Thoracic aorta (tissue), 2 donors: Measurements from ENCODE around the gene ANO10. TPM values are rescaled to one million over a fixed set of nuclear protein-coding genes. Genes with fewer than 3 reads are reported as not detected.

Experiments used
- ATAC-seq: fragments of 150-250 bp; one replicate; pipeline ENCODE4 v1.8.0; 2017; ENCODE audit warnings: low read depth; ENCODE audit not compliant: insufficient number of reproducible peaks, low FRiP score
- DNase-seq: peaks from one replicate; pipeline ENCODE4 v3.0.0-alpha.2; 2020; ENCODE audit warnings: low spot score
- H3K27ac ChIP-seq, 2 donors: fragments of 200-600 bp; sonication (generic); 1 replicate in 1 of 2; 2 replicates in 1 of 2; pipeline ENCODE4 v1.5.1; 2016; ENCODE audit warnings: mild to moderate bottlenecking in 2 of 2, moderate library complexity in 2 of 2
- H3K27me3 ChIP-seq: fragments of 200-600 bp; sonication (generic); replicated peaks from 2 replicates; pipeline ENCODE4 v1.6.0; 2016; ENCODE audit warnings: mild to moderate bottlenecking; ENCODE audit not compliant: insufficient read depth
- H3K36me3 ChIP-seq: fragments of 200-600 bp; sonication (generic); one replicate; pipeline ENCODE4 v1.5.1; 2016
- H3K4me1 ChIP-seq, 2 donors: fragments of 200-600 bp; sonication (generic); 1 replicate in 1 of 2; 2 replicates in 1 of 2; pipeline versions ENCODE4 v1.5.1 to v1.6.0; 2016; ENCODE audit warnings: low read depth in 2 of 2, mild to moderate bottlenecking in 1 of 2; ENCODE audit not compliant: control insufficient read depth in 1 of 2
- H3K4me3 ChIP-seq: fragments of 200-600 bp; sonication (generic); 2 replicates; pipeline ENCODE4 v1.5.1; 2016; ENCODE audit warnings: mild to moderate bottlenecking
- H3K9me3 ChIP-seq: fragments of 200-600 bp; sonication (generic); 2 replicates; pipeline ENCODE4 v1.5.1; 2016
- total RNA-seq, 2 donors: library from RNA; depleted of rRNA; stranded (reverse); fragments of >200 nt; gene quantifications; one replicate each; pipeline versions ENCODE4 v1.1.0 to v1.2.3, GENCODE V29; 2016
- TF ChIP-seq, protein P1 (sequence below): fragments of 200-600 bp; sonication (generic); IDR thresholded peaks from one replicate; pipeline ENCODE4 v1.5.1; 2019; ENCODE audit warnings: antibody characterized with exemption

Gene ANO10
- total RNA-seq, 2 donors from 2014 or later = 22.4 to 23.2 TPM

DNA sequence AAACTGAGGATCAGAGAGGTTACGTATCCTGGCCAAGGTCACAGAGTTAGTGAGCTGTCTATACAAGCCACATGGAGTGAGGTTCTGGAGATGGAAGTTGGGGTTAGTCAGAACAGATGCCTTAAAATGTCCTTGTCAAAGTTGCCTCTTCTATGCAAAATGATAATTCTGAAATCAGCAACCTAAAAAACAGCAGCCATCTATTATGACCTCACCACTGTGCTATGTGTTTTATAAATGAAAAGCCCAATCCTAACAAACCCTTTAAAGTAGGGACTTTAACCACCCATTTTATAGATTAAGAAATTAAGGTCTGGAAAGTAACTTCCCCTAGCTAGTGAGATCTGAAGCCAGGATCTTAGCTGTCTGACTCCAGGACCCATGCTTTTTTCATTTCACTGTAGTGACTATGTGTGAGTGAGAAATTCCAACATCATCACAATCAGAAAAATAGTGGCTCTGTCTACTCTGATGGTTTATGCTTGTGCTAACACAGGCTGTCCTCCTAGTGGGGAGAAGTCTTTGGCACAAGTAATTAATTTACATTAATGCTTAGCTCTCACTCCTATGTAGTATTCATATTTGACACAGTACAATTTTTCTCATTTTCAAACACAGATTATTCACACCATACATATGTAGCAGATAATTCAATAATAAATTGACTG is 143.6 kb downstream of the ANO10 start:
- Histone ChIP-seq H3K4me1 (no peaks in the 10 kb centered on the region), H3K9me3 (no peaks in the 10 kb centered on the region), H3K27ac (no peak overlapping the region), H3K4me3 (no peak overlapping the region), H3K27me3 (no peaks in the 10 kb centered on the region), H3K36me3 (no peaks in the 10 kb centered on the region)
- TF ChIP-seq, protein P1, sequence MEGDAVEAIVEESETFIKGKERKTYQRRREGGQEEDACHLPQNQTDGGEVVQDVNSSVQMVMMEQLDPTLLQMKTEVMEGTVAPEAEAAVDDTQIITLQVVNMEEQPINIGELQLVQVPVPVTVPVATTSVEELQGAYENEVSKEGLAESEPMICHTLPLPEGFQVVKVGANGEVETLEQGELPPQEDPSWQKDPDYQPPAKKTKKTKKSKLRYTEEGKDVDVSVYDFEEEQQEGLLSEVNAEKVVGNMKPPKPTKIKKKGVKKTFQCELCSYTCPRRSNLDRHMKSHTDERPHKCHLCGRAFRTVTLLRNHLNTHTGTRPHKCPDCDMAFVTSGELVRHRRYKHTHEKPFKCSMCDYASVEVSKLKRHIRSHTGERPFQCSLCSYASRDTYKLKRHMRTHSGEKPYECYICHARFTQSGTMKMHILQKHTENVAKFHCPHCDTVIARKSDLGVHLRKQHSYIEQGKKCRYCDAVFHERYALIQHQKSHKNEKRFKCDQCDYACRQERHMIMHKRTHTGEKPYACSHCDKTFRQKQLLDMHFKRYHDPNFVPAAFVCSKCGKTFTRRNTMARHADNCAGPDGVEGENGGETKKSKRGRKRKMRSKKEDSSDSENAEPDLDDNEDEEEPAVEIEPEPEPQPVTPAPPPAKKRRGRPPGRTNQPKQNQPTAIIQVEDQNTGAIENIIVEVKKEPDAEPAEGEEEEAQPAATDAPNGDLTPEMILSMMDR = no peak
- no peak for ATAC-seq
- DNase-seq = no peak

- no peaks in the 10 kb centered on the region for H3K27me3 ChIP-seq
- H3K4me1 ChIP-seq = no peaks in the 10 kb centered on the region
- no peaks in the 10 kb centered on the region for H3K36me3 ChIP-seq
- no peaks in the 10 kb centered on the region for H3K9me3 ChIP-seq
- TF ChIP-seq, protein P1 = no peak
- DNase-seq = no peak
- H3K4me3 ChIP-seq = no peak overlapping the region
- ATAC-seq = no peak
- no peak overlapping the region for H3K27ac ChIP-seq
These were observed 144.2 kb downstream of the ANO10 start for GRCh38 chr3:43477600-43477999.

- Histone ChIP-seq H3K4me3 (no peak overlapping the region), H3K27ac (no peak overlapping the region), H3K27me3 (no peaks in the 10 kb centered on the region), H3K9me3 (no peaks in the 10 kb centered on the region), H3K36me3 (no peaks in the 10 kb centered on the region), H3K4me1 (no peaks in the 10 kb centered on the region)
- no peak for DNase-seq
- TF ChIP-seq, protein P1 = no peak
- ATAC-seq = no peak
These were observed 148.1 kb downstream of the ANO10 start for GRCh38 chr3:43473737-43474136.

- TF ChIP-seq, protein P1 = no peak
- no peaks in the 10 kb centered on the region for H3K27me3 ChIP-seq
- no peak overlapping the region for H3K4me3 ChIP-seq
- DNase-seq (no peak), ATAC-seq (no peak)
- no peaks in the 10 kb centered on the region for H3K9me3 ChIP-seq
- H3K36me3 ChIP-seq = no peaks in the 10 kb centered on the region
- H3K4me1 ChIP-seq = peaks cover 0 to under 1% of the 10 kb centered on the region in 2 donors
- no peak overlapping the region for H3K27ac ChIP-seq
These were observed 148.6 kb downstream of the ANO10 start for GRCh38 chr3:43473244-43473643.

DNA sequence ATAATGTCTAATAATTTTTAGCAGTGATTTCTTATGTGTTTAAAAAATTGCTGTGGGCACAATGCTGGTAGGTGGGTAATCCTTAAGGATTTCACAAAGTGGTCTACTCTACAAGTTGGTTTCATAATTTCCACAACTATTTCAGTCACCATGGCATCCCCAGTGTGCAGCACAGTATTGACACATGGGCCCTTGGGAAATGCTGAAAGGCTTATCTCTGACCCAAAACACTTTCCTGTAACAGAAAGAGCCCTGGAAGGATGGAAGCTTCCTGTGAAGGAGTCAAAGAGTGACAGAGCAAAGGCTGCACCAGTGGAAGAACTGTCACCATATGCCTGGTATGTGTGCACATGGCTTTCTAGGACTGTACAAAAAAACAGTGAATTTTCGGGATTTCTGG is 153.7 kb downstream of the ANO10 start:
- DNase-seq (no peak), ATAC-seq (no peak)
- TF ChIP-seq, protein P1 = no peak
- H3K27me3 ChIP-seq = no peaks in the 10 kb centered on the region
- H3K27ac ChIP-seq = no peak overlapping the region
- H3K36me3 ChIP-seq = no peaks in the 10 kb centered on the region
- no peaks in the 10 kb centered on the region for H3K9me3 ChIP-seq
- H3K4me1 ChIP-seq = peaks cover 0 to 6% of the 10 kb centered on the region in 2 donors
- H3K4me3 ChIP-seq = no peak overlapping the region
